K562 (cell line): Measurements from ENCODE around the gene MCEMP1. TPM values are rescaled to one million over a fixed set of nuclear protein-coding genes. Genes with fewer than 3 reads are reported as not detected.
A peak's percentile ranks its signal among the peaks of the same experiment; 100 is the strongest.

Experiments
- CTBP1 ChIP-seq: fragments of 450-650 bp; IDR thresholded peaks from 2 replicates; pipeline ENCODE4 v1.6.1; 2016; ENCODE audit warnings: borderline replicate concordance
- EGR1 ChIP-seq: fragments of 450-650 bp; conservative IDR thresholded peaks from 2 replicates; pipeline ENCODE4 v1.6.1; 2017; ENCODE audit warnings: mild to moderate bottlenecking
- FOXJ2 ChIP-seq: fragments of 200-800 bp; sonication (Bioruptor generic); IDR thresholded peaks from 2 replicates; pipeline ENCODE4 v1.6.1; 2016; ENCODE audit warnings: missing genetic modification characterization, missing compliant biosample characterization
- GATAD2A ChIP-seq: fragments of 450-650 bp; IDR thresholded peaks from 2 replicates; pipeline ENCODE4 v1.6.1; 2017
- HDAC6 ChIP-seq: IDR thresholded peaks from 2 replicates; pipeline ENCODE4 v1.6.1; 2012; ENCODE audit warnings: low read depth, mild to moderate bottlenecking, control low read depth, inconsistent platforms, low read length, moderate library complexity
- KDM5B ChIP-seq: fragments of 200-600 bp; sonication (generic); IDR thresholded peaks from 2 replicates; pipeline ENCODE4 v1.6.1; 2012; ENCODE audit warnings: low read depth, mild to moderate bottlenecking, moderate library complexity, low read length, control low read depth, inconsistent platforms; ENCODE audit not compliant: insufficient replicate concordance
- KLF6 ChIP-seq: fragments of 250-450 bp; sonication (Bioruptor Pico); IDR thresholded peaks from 2 replicates; pipeline ENCODE4 v1.4.0; 2020; ENCODE audit warnings: mild to moderate bottlenecking, moderate library complexity, borderline replicate concordance
- L3MBTL2 ChIP-seq: fragments of 450-650 bp; IDR thresholded peaks from 2 replicates; pipeline ENCODE4 v1.6.1; 2016; ENCODE audit warnings: mild to moderate bottlenecking, moderate library complexity
- MAZ ChIP-seq, 2 experiments: fragments of 450-650 bp in 1 of 2; sonication (generic) in 1 of 2; formaldehyde crosslinking; IDR thresholded peaks in 1 of 2; conservative IDR thresholded peaks in 1 of 2; 2 replicates each; pipeline versions ENCODE4 v1.4.0 to v1.5.0; 2020; ENCODE audit warnings: mild to moderate bottlenecking in 1 of 2, missing genetic modification reagents in 1 of 2
- ZC3H11A ChIP-seq: IDR thresholded peaks from 2 replicates; pipeline ENCODE4 v1.6.1; 2012; ENCODE audit warnings: low read depth, low read length, improper control_type of control experiment
- ZNF121 ChIP-seq: sonication (generic); formaldehyde crosslinking; conservative IDR thresholded peaks from 2 replicates; pipeline ENCODE4 v1.8.0; 2022; ENCODE audit warnings: missing genetic modification reagents
- polyA plus RNA-seq, 8 experiments: library from polyadenylated mRNA; depleted of rRNA in 4 of 8; stranded (reverse) in 5 of 8; unstranded in 3 of 8; fragments of >200 nt; fragmentation: Nextera tagmentation in 2 of 8; fragmentation: Illumina TruSeq in 1 of 8; extraction: Ambion mirVana in 2 of 8; extraction: Trizol in 1 of 8; gene quantifications; 2 replicates each; pipeline versions ENCODE4 v1.2.1 to v1.2.3, GENCODE V29; 2011 to 2014; ENCODE audit warnings: inconsistent platforms in 1 of 8, missing spikeins in 1 of 8
- total RNA-seq, 7 experiments: library from RNA; depleted of rRNA in 6 of 7; stranded (reverse); fragments of >200 nt in 6 of 7; fragmentation: Illumina TruSeq in 2 of 7; extraction: Trizol in 2 of 7; gene quantifications; 2 replicates each; pipeline versions ENCODE4 v1.2.1 to v1.2.3, GENCODE V29; 2011 to 2021; ENCODE audit warnings: low replicate concordance in 1 of 7
- TF ChIP-seq, protein P1 (sequence below): sonication (generic); formaldehyde crosslinking; IDR thresholded peaks from 2 replicates; pipeline ENCODE4 v1.8.1; 2023; ENCODE audit warnings: mild to moderate bottlenecking, missing genetic modification reagents
- TF ChIP-seq, protein P2 (sequence below): conservative IDR thresholded peaks from 2 replicates; pipeline ENCODE4 v1.6.1; 2011; ENCODE audit warnings: low read depth, mild to moderate bottlenecking, low read length; ENCODE audit not compliant: control insufficient read depth
- TF ChIP-seq, protein P3 (sequence below), 2 experiments: fragments of 450-650 bp; formaldehyde crosslinking in 1 of 2; IDR thresholded peaks; 2 replicates each; pipeline versions ENCODE4 v1.4.0 to v1.6.1; 2014 to 2020; ENCODE audit warnings: mild to moderate bottlenecking in 2 of 2, borderline replicate concordance in 1 of 2, low read depth in 1 of 2
- TF ChIP-seq, protein P4 (sequence below): sonication (generic); formaldehyde crosslinking; IDR thresholded peaks from 2 replicates; pipeline ENCODE4 v1.9.0; 2022; ENCODE audit warnings: mild to moderate bottlenecking, missing genetic modification reagents

Gene MCEMP1
- total and polyA plus RNA-seq, 9 of the 15 experiments (the other 6 are each of a cell fraction or from before 2014, with no cell fraction given), result 0.11 to 1.8 (median 0.51) TPM

DNA sequence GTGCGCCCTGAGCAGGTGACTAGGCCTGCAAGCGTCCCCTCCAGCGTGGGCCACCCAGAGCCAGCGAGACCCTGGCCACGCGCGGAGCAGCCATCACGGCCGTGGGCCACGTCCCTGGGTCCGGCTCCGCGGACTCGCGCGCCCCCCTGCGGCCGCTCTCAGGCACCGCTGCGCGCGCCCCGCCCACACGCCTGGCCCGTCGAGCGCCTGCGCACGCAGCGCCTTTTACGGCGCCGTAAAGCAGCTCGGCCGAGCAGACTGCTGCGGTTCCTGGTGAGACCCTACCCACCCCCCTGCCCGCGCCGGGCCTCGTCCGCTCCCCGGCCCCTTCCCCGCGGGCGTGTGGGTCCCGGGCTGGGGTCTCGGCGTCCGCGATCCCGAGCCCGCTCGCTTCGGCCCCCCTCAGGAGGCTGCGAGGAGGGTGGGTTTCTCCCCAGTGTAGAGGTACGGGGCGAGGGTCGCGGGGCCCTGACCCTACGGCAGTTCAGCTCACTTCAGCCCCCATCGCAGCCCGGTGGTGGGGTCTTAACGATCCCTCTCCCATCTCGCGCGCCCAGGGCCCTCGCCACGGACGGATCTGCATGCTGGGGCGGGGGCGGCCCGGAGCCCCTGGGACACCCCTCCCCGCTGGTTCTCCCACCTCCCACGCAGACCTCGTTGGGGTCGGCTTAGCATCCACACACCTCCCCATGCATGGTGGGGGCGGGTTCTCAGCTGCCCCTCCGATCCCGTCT lies 3.9 kb downstream of the MCEMP1 start, which contains the start of gene TRAPPC5 (continued):
- TF ChIP-seq, protein P1, sequence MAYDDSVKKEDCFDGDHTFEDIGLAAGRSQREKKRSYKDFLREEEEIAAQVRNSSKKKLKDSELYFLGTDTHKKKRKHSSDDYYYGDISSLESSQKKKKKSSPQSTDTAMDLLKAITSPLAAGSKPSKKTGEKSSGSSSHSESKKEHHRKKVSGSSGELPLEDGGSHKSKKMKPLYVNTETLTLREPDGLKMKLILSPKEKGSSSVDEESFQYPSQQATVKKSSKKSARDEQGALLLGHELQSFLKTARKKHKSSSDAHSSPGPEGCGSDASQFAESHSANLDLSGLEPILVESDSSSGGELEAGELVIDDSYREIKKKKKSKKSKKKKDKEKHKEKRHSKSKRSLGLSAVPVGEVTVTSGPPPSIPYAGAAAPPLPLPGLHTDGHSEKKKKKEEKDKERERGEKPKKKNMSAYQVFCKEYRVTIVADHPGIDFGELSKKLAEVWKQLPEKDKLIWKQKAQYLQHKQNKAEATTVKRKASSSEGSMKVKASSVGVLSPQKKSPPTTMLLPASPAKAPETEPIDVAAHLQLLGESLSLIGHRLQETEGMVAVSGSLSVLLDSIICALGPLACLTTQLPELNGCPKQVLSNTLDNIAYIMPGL (CRISPR knock-in tag), result 0 out of 2 replicates have a peak, but pooled peaks have one; percentile 63
- TF ChIP-seq KDM5B (peak; percentile 54), EGR1 (peak; percentile 65), ZC3H11A (no peak), L3MBTL2 (peak; percentile 81; the same call in 1 of the 2 replicates), FOXJ2 (tag) (no peak), KLF6 (no peak), MAZ (CRISPR knock-in tag; conservative IDR thresholded peaks at IDR 0.05 in 1 of 2, IDR thresholded peaks at IDR 0.05 in 1 of 2) (peak; percentile 52 to 79), CTBP1 (peak; percentile 79; the same call in 1 of the 2 replicates), HDAC6 (no peak), ZNF121 (CRISPR knock-in tag) (0 out of 2 replicates have a peak, but pooled peaks have one; percentile 3), GATAD2A (no peak)
- TF ChIP-seq, protein P2, sequence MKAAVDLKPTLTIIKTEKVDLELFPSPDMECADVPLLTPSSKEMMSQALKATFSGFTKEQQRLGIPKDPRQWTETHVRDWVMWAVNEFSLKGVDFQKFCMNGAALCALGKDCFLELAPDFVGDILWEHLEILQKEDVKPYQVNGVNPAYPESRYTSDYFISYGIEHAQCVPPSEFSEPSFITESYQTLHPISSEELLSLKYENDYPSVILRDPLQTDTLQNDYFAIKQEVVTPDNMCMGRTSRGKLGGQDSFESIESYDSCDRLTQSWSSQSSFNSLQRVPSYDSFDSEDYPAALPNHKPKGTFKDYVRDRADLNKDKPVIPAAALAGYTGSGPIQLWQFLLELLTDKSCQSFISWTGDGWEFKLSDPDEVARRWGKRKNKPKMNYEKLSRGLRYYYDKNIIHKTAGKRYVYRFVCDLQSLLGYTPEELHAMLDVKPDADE, result no peak
- TF ChIP-seq, protein P3, sequence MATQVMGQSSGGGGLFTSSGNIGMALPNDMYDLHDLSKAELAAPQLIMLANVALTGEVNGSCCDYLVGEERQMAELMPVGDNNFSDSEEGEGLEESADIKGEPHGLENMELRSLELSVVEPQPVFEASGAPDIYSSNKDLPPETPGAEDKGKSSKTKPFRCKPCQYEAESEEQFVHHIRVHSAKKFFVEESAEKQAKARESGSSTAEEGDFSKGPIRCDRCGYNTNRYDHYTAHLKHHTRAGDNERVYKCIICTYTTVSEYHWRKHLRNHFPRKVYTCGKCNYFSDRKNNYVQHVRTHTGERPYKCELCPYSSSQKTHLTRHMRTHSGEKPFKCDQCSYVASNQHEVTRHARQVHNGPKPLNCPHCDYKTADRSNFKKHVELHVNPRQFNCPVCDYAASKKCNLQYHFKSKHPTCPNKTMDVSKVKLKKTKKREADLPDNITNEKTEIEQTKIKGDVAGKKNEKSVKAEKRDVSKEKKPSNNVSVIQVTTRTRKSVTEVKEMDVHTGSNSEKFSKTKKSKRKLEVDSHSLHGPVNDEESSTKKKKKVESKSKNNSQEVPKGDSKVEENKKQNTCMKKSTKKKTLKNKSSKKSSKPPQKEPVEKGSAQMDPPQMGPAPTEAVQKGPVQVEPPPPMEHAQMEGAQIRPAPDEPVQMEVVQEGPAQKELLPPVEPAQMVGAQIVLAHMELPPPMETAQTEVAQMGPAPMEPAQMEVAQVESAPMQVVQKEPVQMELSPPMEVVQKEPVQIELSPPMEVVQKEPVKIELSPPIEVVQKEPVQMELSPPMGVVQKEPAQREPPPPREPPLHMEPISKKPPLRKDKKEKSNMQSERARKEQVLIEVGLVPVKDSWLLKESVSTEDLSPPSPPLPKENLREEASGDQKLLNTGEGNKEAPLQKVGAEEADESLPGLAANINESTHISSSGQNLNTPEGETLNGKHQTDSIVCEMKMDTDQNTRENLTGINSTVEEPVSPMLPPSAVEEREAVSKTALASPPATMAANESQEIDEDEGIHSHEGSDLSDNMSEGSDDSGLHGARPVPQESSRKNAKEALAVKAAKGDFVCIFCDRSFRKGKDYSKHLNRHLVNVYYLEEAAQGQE (IDR thresholded peaks at IDR 0.05; ENCODE audit: borderline replicate concordance), result peak; percentile 93
- TF ChIP-seq, protein P3 (CRISPR knock-in tag; IDR thresholded peaks at IDR 0.05; ENCODE audit: low read depth), result no peak; the same call in 1 of the 2 replicates
- TF ChIP-seq, protein P4, sequence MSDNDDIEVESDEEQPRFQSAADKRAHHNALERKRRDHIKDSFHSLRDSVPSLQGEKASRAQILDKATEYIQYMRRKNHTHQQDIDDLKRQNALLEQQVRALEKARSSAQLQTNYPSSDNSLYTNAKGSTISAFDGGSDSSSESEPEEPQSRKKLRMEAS (CRISPR knock-in tag), result peak; percentile 55; the same call in 1 of the 2 replicates
